Activated CD4-positive, CD25-positive, alpha-beta regulatory T cell treated with anti-CD3 and anti-CD28 coated beads, Interleukin-2, amount 50 U/mL, for 24 hours (primary cell): ENCODE data around the gene ZNF367.
"Not testable (repeated sequence)": the region's sequence is repeated elsewhere in the genome, so short reads cannot be mapped to it uniquely, and the experiment has no call there.

Source experiments
- ATAC-seq, 2 donors: fragments of 150-1000 bp; cut with Tn5 transposase; one replicate each; pipeline ENCODE4 v1.10.0; 2021; ENCODE audit warnings: mild to moderate bottlenecking in 1 of 2, moderate library complexity in 1 of 2

Gene ZNF367

GRCh38 chr9:96399325-96399633, 18.9 kb downstream of the ZNF367 start:
- ATAC-seq: peak in 1 of 2 donors; percentile 73

- peak in 1 of 2 donors; percentile 13 for ATAC-seq
These were observed 19.4 kb downstream of the ZNF367 start for GRCh38 chr9:96398582-96399324.

DNA sequence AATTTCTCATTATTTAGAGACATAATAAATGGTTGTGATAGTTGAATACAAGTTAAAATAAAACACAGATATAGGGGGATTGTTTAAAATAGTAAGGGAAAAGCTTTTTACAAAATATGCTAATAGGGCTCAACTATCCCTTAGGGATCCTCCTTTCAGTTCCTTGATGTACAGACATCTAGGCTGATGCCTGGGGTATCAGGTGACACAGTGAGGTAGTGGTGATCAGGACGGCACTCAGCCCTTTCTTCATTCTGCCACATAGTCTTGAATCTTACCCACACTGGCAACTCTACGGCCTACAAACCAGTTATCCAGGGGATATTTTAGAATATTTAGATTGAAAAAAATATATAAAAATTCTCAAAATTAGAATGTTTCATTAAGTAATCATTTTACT, 22.2 kb downstream of the ZNF367 start:
- ATAC-seq: no peak

DNA sequence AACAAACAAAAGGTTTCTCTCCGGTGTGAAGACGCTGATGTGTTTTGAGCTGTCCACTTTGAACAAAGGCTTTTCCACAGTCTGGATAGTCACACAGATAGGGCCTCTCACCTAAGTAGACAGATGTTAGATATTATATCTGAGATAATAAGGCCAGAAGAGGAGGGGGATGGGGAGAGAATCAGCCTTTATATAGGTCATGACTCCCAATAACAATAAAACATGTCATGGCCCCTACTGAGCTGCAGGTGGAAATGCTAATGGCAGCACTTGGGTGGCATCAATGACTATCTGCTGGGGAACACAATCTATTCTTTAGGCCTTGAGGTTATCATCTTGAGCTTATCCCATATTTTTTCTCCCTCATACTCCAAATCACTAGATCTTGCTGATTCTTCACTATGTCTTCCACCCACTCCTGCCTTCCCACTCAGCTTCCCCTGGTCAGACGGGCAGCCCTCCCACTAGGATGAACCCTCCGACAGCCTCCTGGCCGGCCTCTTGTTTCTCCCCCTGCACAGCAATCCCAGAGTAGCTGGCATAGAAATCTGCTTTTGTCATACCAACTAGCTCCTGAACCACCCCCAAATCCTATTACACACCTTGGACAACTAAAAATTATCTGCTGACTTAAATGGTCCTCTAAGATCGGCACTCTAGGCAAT, 23.2 kb downstream of the ZNF367 start:
- ATAC-seq: no peak

GRCh38 chr9:96392263-96392662, 25.9 kb downstream of the ZNF367 start:
- ATAC-seq: no peak

- ATAC-seq: peak in 1 of 2 donors; percentile 41
These were observed 27.0 kb downstream of the ZNF367 start for GRCh38 chr9:96391021-96391765.

- ATAC-seq: no peak
These were observed 30.0 kb downstream of the ZNF367 start for GRCh38 chr9:96388144-96388543.

- ATAC-seq: no peak
These were observed 32.0 kb downstream of the ZNF367 start for GRCh38 chr9:96386157-96386556.

DNA sequence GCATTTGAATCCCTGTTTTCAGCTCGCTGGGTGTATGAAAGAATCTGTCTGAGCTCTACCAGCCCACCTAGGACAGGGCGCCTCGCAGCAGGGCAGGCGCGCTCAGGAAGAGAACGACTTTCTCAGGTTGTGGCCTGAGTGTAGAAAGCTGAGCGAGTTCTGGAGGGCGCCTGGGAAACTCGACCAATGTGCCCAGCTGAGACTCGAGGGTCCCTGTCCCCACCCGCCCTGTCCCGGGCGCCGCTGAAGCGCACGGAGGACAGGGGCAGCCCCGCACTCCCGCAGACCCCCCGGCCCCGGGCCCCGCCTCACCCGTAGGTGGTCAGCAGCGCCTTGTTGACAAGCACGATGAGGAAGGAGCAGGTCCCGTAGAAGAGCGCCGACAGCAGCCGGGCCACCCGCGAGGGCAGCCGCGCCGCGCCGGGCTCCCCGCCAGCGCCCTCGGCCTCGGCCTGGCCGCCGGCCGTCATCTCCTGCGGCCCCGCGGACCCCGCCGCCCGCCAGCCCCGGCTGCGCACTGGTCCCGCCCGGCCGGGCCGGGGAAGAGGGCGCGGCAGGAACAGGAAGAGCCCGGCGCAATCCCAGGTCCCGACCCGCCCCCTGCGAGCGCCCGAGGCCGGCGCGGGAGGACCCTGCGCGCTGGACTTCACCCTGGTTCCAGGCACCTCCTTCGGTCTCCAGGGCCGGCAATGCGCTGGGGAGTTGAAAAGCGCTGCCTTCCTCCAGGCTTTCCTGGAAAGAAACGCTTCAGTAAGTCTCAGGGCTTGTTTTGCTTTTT, 34.8 kb downstream of the ZNF367 start, which contains the start of gene SLC35D2:
TSS of gene SLC35D2 (minus strand) at position 547 of the 778 bp plus-strand sequence. CDS start at position 470, 77 bp downstream.
- ATAC-seq: peak; percentile 55 to 68

DNA sequence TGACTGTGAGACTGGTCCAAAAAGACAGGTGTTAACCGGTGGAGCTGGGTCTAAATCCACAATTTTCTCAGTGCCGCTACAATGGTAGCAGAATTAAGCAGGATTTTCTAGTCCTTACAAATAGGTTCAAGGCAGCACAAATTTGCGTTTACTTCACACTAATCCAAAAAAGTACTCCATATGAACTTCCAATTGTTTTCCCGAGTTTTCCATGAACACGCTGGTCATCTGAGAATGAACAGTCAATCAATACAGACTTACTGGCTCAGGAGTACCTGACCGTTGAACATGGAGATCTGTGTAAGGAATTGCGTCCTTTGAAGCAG, 35.4 kb downstream of the ZNF367 start:
- no peak for ATAC-seq

DNA sequence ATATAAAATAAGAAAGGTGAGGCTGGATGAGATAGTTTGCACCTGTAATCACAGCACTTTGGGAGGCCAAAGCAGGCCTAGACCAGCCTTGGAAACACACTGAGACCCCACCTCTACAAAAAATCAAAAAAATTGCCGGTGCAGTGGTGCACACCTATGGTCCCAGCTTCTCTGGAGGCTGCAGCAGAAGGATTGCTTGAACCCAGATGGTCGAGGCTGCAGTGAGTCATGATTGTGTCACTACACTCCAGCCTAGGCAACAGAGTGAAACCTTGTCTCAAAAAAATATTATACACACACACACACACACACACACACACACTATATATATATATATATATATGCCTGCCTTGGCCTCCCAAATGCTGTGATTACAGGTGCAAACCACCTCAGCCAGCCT, 36.0 kb downstream of the ZNF367 start:
- peak; percentile 18 to 47 for ATAC-seq

DNA sequence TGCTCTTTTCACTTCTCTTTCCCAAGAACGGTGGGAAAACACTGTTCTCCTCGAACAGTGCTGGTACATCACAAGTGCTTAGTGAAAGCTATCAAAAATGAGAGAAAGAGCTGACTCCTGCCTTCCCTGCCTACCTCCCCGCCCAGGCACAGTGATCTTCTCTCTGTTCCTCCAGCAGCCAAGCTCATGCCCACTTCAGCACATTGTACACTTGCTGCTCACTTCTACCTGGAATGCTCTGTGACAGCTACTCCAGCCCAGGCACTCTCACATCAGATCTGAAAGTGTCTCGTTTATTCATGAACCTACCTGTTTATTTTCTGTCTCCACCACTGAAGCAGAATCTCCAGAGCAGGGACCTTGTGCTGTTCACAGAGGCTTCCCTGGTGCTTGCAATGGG, 36.5 kb downstream of the ZNF367 start:
- no peak for ATAC-seq

DNA sequence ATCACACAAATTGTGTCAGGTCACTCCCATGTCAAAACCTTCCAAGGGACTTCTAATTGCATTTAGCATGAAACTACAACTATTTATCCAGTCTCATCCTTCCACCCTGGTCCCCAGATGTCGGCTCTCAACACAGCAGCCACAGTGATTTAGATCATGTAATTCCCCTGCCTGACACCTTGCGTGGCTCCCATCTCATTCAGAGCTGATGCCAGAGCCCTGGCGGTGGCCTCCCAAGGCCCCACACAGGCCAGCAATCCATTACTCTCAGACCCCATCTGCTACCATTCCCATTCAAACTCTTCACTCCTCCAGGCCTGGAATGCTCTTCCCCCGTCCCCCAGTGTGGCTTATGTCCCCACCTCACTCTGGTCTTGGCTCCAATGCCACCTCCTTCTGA, 37.0 kb downstream of the ZNF367 start:
- no peak for ATAC-seq

- no peak for ATAC-seq
These were observed 38.7 kb downstream of the ZNF367 start for GRCh38 chr9:96379461-96379860.

GRCh38 chr9:96378187-96378586, 40.0 kb downstream of the ZNF367 start:
- no peak for ATAC-seq

- ATAC-seq: no peak
These were observed 41.0 kb downstream of the ZNF367 start for GRCh38 chr9:96376891-96377874.

DNA sequence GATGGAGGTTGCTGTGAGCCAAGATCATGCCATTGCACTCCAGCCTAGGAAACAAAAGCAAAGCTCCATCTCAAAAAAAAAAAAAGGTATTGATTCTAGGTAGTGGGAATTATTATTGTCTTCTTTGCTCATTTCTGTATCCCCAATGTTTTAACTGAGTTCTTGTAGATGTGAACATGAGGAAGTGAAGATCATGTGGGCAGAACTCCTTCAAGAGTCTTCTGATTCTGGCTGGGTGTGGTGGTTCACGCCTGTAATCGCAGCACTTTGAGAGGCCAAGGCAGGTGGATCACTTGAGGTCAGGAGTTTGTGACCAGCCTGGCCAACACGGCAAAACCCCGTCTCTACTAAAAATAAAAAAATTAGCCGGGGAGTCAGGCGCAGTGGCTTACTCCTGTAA, 42.7 kb downstream of the ZNF367 start:
- not testable (repeated sequence) for ATAC-seq

DNA sequence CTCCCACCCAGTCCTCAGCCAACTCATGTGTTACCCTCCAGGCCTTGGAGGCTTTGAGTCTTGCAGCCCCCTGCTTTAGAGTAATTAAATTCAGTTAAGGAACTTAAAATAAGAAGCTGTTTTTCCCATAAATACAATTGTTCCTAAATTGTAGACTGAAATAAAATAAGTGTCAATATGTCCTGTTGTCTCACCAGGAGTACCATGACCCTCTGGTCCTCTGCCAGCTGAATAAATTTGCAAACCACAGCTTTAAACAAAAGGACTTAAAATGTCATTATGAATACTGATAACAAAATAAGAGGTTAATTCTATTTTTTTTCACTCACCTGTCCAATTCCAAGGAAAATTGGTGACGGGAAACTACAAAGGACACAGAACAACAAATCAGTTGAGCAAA, 50.2 kb downstream of the ZNF367 start:
- ATAC-seq: no peak

- ATAC-seq: no peak
These were observed 54.8 kb downstream of the ZNF367 start for GRCh38 chr9:96363175-96363967.

DNA sequence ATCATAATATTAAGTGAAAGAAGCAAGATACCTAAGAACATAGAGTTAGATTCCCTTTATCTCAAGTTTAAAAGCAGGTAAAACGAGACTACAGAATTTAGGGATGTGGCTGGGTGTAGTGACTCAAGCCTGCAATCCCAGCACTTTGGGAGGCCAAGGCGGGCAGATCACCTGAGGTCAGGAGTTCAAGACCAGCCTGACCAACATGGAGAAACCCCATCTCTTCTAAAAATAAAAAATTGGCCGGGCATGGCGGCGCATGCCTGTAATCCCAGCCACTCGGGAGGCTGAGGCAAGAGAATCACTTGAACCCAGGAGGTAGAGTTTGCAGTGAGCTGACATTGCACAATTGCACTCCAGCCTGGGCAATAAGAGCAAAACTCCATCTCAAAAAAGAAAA, 56.1 kb downstream of the ZNF367 start:
- not testable (repeated sequence) for ATAC-seq

DNA sequence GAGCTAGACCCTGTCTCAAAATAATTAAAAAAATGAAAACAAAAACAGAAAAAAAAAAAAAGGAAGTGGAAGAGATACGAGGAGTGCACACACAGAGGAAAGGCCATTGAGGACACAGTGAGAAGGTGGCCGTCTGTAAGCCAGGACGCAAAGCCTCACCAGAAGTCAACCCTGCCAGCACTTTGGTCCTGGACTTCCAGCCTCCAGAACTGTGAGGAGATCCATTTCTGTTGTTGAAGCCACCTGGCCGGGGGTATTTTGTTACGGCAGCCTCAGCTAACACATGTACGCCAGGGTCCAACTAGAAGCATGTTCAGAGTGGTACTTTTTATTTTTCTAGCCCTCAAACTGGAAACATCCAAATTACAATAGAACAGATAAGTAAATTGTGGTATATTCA, 56.5 kb downstream of the ZNF367 start:
- no peak for ATAC-seq
